Sigmoid colon (tissue), 7 donors: ENCODE results near the gene TBC1D9B. TPM values are rescaled to one million over a fixed set of nuclear protein-coding genes. Genes with fewer than 3 reads are reported as not detected.
A peak's percentile ranks its signal among the peaks of the same experiment; 100 is the strongest.
"Not testable (repeated sequence)": the region's sequence is repeated elsewhere in the genome, so short reads cannot be mapped to it uniquely, and the experiment has no call there.

Source experiments
- DNase-seq: peaks from one replicate; pipeline ENCODE4 v3.0.0-alpha.2; 2019
- H3K27ac ChIP-seq, 4 donors: fragments of 200-600 bp; sonication (generic); one replicate each; pipeline ENCODE4 v1.5.1; 2016 to 2019; ENCODE audit warnings: mild to moderate bottlenecking in 1 of 4
- H3K27me3 ChIP-seq, 3 donors: fragments of 200-600 bp; sonication (generic); one replicate each; pipeline ENCODE4 v1.5.1; 2019; ENCODE audit warnings: mild to moderate bottlenecking in 1 of 3
- H3K36me3 ChIP-seq, 4 donors: fragments of 200-600 bp; sonication (generic); one replicate each; pipeline ENCODE4 v1.5.1; 2016 to 2019
- H3K4me1 ChIP-seq, 4 donors: fragments of 200-600 bp; sonication (generic); one replicate each; pipeline ENCODE4 v1.5.1; 2017 to 2019
- H3K4me3 ChIP-seq, 4 donors: fragments of 200-600 bp; sonication (generic); one replicate each; pipeline ENCODE4 v1.5.1; 2017 to 2019; ENCODE audit warnings: mild to moderate bottlenecking in 2 of 4, moderate library complexity in 1 of 4
- H3K9me3 ChIP-seq, 4 donors: fragments of 200-600 bp in 3 of 4; sonication (generic) in 3 of 4; one replicate each; pipeline versions ENCODE4 v1.5.1 to v1.6.1; 2013 to 2019
- EP300 ChIP-seq, 4 donors: sonication (generic); formaldehyde crosslinking; IDR thresholded peaks; one replicate each; pipeline ENCODE4 v1.6.1; 2017; ENCODE audit warnings: antibody characterized with exemption in 4 of 4
- POLR2A ChIP-seq, 2 donors: fragments of 450-650 bp; IDR thresholded peaks; one replicate each; pipeline ENCODE4 v1.6.1; 2016; ENCODE audit warnings: antibody characterized with exemption in 2 of 2, mild to moderate bottlenecking in 2 of 2, moderate library complexity in 2 of 2
- POLR2AphosphoS5 ChIP-seq, 4 donors: sonication (generic); formaldehyde crosslinking; IDR thresholded peaks; one replicate each; pipeline ENCODE4 v1.6.1; 2017; ENCODE audit warnings: antibody characterized with exemption in 4 of 4
- WGBS, 2 donors: extraction: QIAGEN DNeasy Blood & Tissue Kit; methylation state at CpG; one replicate each; pipeline ENCODE4 v1.1.7; 2013; 5-methylcytosine and 5-hydroxymethylcytosine counted together
- intact Hi-C: fragments of 100-400 bp; cut with DNase I; formaldehyde crosslinking; loops from one replicate; pipeline ENCODE4 v1.15.1; 2023
- polyA plus RNA-seq, 3 donors: library from polyadenylated mRNA; stranded (reverse); fragments of 200-250 nt; gene quantifications; one replicate each; pipeline ENCODE4 v1.2.3, GENCODE V29; 2013
- total RNA-seq, 4 donors: library from RNA; depleted of rRNA; stranded (reverse); fragments of >200 nt; gene quantifications; one replicate each; pipeline ENCODE4 v1.1.0, GENCODE V29; 2016
- TF ChIP-seq, protein P1 (sequence below), 4 experiments: fragments of 450-650 bp in 3 of 4; fragments of 200-600 bp in 1 of 4; IDR thresholded peaks; one replicate each; pipeline ENCODE4 v1.5.1; 2016 to 2019; ENCODE audit warnings: antibody characterized with exemption in 4 of 4, mild to moderate bottlenecking in 3 of 4, moderate library complexity in 2 of 4
- donor health status: healthy with polysubstance abuse.
- donor health status: Bipolar disorder and iron deficiency.
- donor health status: healthy.

The TBC1D9B gene
- total and polyA plus RNA-seq, 7 donors: 35.4 to 1,545 (median 291) TPM

DNA sequence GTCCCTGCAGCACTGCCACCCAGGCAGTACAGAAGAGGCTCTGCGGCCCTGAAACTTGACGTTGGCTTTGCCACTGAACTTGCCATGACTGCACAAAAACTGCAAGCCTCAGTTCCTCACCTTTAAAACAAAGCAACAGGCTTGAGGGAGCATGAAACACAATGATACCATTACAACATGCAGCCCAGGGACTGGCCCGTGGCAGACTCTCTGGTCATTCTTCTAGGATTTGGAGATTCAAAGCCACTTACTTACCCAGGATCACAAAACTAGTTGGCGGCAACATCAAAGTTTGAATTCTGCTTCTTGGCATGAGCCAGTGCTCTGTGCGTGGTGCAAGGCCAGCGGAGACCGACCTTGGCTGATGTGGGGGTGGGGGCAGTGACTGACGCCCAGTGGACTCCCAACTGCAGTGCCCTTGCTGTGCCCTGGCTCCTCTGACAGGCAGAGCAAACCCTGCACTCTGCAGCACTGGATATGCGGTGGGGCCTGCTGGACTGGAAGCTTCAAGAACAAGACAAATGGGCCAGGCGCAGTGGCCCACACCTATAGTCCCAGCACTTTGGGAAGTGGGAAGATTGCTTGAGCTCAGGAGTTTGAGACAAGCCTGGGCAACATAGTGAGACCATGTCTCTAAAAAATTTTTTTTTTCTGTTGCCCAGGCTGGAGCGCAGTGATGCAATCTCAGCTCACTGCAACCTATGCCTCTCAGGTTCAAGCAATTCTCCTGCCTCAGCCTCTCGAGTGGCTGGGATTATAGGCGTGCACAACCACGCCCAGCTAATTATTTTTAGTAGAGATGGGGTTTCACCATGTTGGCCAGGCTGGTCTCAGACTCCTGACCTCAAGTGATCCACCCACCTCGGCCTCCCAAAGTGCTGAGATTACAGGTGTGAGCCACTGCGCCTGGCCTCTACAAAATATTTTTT lies 68.1 kb downstream of the TBC1D9B start:
- DNase-seq: peak; percentile 67

GRCh38 chr5:179837076-179838011 lies 70.4 kb downstream of the TBC1D9B start:
- TF ChIP-seq, protein P1, sequence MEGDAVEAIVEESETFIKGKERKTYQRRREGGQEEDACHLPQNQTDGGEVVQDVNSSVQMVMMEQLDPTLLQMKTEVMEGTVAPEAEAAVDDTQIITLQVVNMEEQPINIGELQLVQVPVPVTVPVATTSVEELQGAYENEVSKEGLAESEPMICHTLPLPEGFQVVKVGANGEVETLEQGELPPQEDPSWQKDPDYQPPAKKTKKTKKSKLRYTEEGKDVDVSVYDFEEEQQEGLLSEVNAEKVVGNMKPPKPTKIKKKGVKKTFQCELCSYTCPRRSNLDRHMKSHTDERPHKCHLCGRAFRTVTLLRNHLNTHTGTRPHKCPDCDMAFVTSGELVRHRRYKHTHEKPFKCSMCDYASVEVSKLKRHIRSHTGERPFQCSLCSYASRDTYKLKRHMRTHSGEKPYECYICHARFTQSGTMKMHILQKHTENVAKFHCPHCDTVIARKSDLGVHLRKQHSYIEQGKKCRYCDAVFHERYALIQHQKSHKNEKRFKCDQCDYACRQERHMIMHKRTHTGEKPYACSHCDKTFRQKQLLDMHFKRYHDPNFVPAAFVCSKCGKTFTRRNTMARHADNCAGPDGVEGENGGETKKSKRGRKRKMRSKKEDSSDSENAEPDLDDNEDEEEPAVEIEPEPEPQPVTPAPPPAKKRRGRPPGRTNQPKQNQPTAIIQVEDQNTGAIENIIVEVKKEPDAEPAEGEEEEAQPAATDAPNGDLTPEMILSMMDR (IDR thresholded peaks at IDR 0.05): no peak
- TF ChIP-seq EP300 (IDR thresholded peaks at IDR 0.05): no peak
- no peak for TF ChIP-seq POLR2A (IDR thresholded peaks at IDR 0.05)
- TF ChIP-seq POLR2AphosphoS5 (IDR thresholded peaks at IDR 0.05): no peak
- intact Hi-C loops: no loop called here
- WGBS, 2 donors: 84 to 87% methylated on average over 15 of the region's 15 CpGs
- Histone ChIP-seq H3K36me3 (peaks cover 64 to 92% (median 70%) of the 10 kb centered on the region in 4 donors), H3K27ac (peak overlapping the region; percentile 21 to 54 (median 36)), H3K4me3 (no peak overlapping the region), H3K27me3 (no peaks in the 10 kb centered on the region), H3K9me3 (no peaks in the 10 kb centered on the region), H3K4me1 (peaks cover 0 to 10% (median 8%) of the 10 kb centered on the region in 4 donors)
- peak; percentile 64 for DNase-seq

More for the DNA sequence above, 68.1 kb downstream of the TBC1D9B start:
- H3K27me3 ChIP-seq: no peaks in the 10 kb centered on the region
- H3K9me3 ChIP-seq: no peaks in the 10 kb centered on the region
- 82 to 85% methylated on average over 16 of the region's 16 CpGs for WGBS, 2 donors
- H3K27ac ChIP-seq: no peak overlapping the region
- peaks cover 45 to 88% (median 52%) of the 10 kb centered on the region in 4 donors for H3K36me3 ChIP-seq
- intact Hi-C loops: no loop called here
- H3K4me1 ChIP-seq: peaks cover 0 to 10% (median 8%) of the 10 kb centered on the region in 4 donors
- no peak overlapping the region for H3K4me3 ChIP-seq
- peak in 2 of 4 donors; percentile 53 to 68 for TF ChIP-seq POLR2AphosphoS5 (IDR thresholded peaks at IDR 0.05)
- TF ChIP-seq EP300 (IDR thresholded peaks at IDR 0.05): no peak
- TF ChIP-seq POLR2A (IDR thresholded peaks at IDR 0.05): no peak

- peak; percentile 77 for DNase-seq
- TF ChIP-seq POLR2AphosphoS5 (IDR thresholded peaks at IDR 0.05) (peak in 2 of 4 donors; percentile 50 to 61), POLR2A (IDR thresholded peaks at IDR 0.05) (no peak)
- intact Hi-C loops: no loop called here
- Histone ChIP-seq H3K4me3 (no peak overlapping the region), H3K27ac (peak overlapping the region; percentile 21 to 54 (median 36)), H3K9me3 (no peaks in the 10 kb centered on the region), H3K36me3 (peaks cover 68 to 94% (median 75%) of the 10 kb centered on the region in 4 donors), H3K27me3 (no peaks in the 10 kb centered on the region), H3K4me1 (peaks cover 0 to 10% (median 8%) of the 10 kb centered on the region in 4 donors)
- 80 to 85% methylated on average over 19 of the region's 19 CpGs for WGBS, 2 donors
These were observed 71.3 kb downstream of the TBC1D9B start for GRCh38 chr5:179836225-179837019.

DNA sequence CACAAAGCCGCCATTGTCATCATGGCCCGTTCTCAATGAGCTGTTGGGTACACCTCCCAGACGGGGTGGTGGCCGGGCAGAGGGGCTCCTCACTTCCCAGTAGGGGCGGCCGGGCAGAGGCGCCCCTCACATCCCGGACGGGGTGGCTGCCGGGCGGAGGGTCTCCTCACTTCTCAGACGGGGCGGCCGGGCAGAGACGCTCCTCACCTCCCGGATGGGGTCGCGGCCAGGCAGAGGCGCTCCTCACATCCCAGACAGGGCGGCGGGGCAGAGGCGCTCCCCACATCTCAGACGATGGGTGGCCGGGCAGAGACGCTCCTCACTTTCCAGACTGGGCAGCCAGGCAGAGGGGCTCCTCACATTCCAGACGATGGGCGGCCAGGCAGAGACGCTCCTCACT lies 72.8 kb downstream of the TBC1D9B start:
- H3K27ac ChIP-seq, H3K9me3 ChIP-seq, DNase-seq, H3K4me1 ChIP-seq, H3K27me3 ChIP-seq, intact Hi-C loops, H3K4me3 ChIP-seq: not testable (repeated sequence)
- H3K36me3 ChIP-seq: peaks cover 69 to 94% (median 78%) of the 10 kb centered on the region in 4 donors
- 95 to 96% methylated on average over 24 to 25 of the region's 28 CpGs for WGBS, 2 donors

- Histone ChIP-seq H3K27ac (peak overlapping the region in 1 of 4 donors; percentile 34), H3K4me1 (peaks cover 0 to 12% (median 8%) of the 10 kb centered on the region in 4 donors), H3K4me3 (no peak overlapping the region), H3K9me3 (no peaks in the 10 kb centered on the region), H3K36me3 (peaks cover 72 to 94% (median 81%) of the 10 kb centered on the region in 4 donors), H3K27me3 (no peaks in the 10 kb centered on the region)
- WGBS, 2 donors: 87 to 91% methylated on average over 8 of the region's 8 CpGs
- TF ChIP-seq POLR2AphosphoS5 (IDR thresholded peaks at IDR 0.05) (no peak), POLR2A (IDR thresholded peaks at IDR 0.05) (no peak), EP300 (IDR thresholded peaks at IDR 0.05) (no peak)
- TF ChIP-seq, protein P1 (IDR thresholded peaks at IDR 0.05): no peak
- intact Hi-C loops: no loop called here
- DNase-seq: no peak
These were observed 73.6 kb downstream of the TBC1D9B start for GRCh38 chr5:179834120-179834519.
